Choroid plexus epithelial cell (primary cell): Measurements from ENCODE around the gene PPP1R1B.

Experiments used
- DNase-seq: peaks from one replicate; pipeline ENCODE4 v3.0.0-alpha.2; 2010; ENCODE audit warnings: low read depth
- H3K4me3 ChIP-seq: 2 replicates; pipeline ENCODE4 v1.5.1; 2011; ENCODE audit warnings: low read depth, mild to moderate bottlenecking, control low read depth, low read length, moderate library complexity
- CTCF ChIP-seq: conservative IDR thresholded peaks from 2 replicates; pipeline ENCODE4 v1.5.1; 2011; ENCODE audit warnings: low read depth, mild to moderate bottlenecking, control low read depth, inconsistent platforms, low read length, moderate library complexity

The PPP1R1B gene

GRCh38 chr17:39597372-39598046 is 29.2 kb upstream of the PPP1R1B start:
- DNase-seq = no peak
- TF ChIP-seq CTCF = no peak
- H3K4me3 ChIP-seq = no peak overlapping the region

GRCh38 chr17:39598047-39598481 is 28.7 kb upstream of the PPP1R1B start:
- TF ChIP-seq CTCF = no peak
- no peak for DNase-seq
- H3K4me3 ChIP-seq = no peak overlapping the region

GRCh38 chr17:39598630-39599003 is 28.1 kb upstream of the PPP1R1B start:
- no peak overlapping the region for H3K4me3 ChIP-seq
- no peak for DNase-seq
- TF ChIP-seq CTCF = no peak

GRCh38 chr17:39599004-39599664 is 27.6 kb upstream of the PPP1R1B start:
- no peak for TF ChIP-seq CTCF

GRCh38 chr17:39599665-39600231 is 27.0 kb upstream of the PPP1R1B start:
- no peak overlapping the region for H3K4me3 ChIP-seq
- DNase-seq = no peak
- no peak for TF ChIP-seq CTCF

More at GRCh38 chr17:39599004-39599664, 27.6 kb upstream of the PPP1R1B start:
- DNase-seq = no peak
- no peak overlapping the region for H3K4me3 ChIP-seq

GRCh38 chr17:39600288-39600996 is 26.3 kb upstream of the PPP1R1B start:
- H3K4me3 ChIP-seq = no peak overlapping the region
- DNase-seq = no peak
- TF ChIP-seq CTCF = no peak
